Neural cell (in vitro differentiated cells): ENCODE results near the gene RAC2. TPM values are rescaled to one million over a fixed set of nuclear protein-coding genes. Genes with fewer than 3 reads are reported as not detected.

Experiments used
- H2AFZ ChIP-seq: fragments of 200-600, 300-800 bp; sonication (generic), shearing (Covaris generic); 2 replicates; pipeline ENCODE4 v1.6.0; 2014; ENCODE audit warnings: low read depth, mild to moderate bottlenecking, antibody characterized with exemption, low read length, moderate library complexity
- H3F3A ChIP-seq: fragments of 200-600 bp; shearing (Covaris generic); 2 replicates; pipeline ENCODE4 v1.6.1; 2016; ENCODE audit warnings: mild to moderate bottlenecking, moderate library complexity, mixed read lengths, antibody characterized with exemption, low read length; ENCODE audit not compliant: insufficient read depth, poor library complexity, severe bottlenecking
- H3K27ac ChIP-seq: fragments of 200-600, 300-800 bp; sonication (generic), shearing (Covaris generic); 2 replicates; pipeline ENCODE4 v1.5.1; 2014; ENCODE audit warnings: mild to moderate bottlenecking, low read length, moderate library complexity
- H3K27me3 ChIP-seq: fragments of 300-800, 200-600 bp; sonication (generic), shearing (Covaris generic); 2 replicates; pipeline ENCODE4 v1.6.0; 2014; ENCODE audit warnings: mild to moderate bottlenecking, low read depth, low read length, moderate library complexity; ENCODE audit not compliant: insufficient read depth
- H3K36me3 ChIP-seq: fragments of 300-800, 200-600 bp; sonication (generic), shearing (Covaris generic); 2 replicates; pipeline ENCODE4 v1.5.1; 2014; ENCODE audit warnings: mild to moderate bottlenecking, antibody characterized with exemption, low read length, moderate library complexity; ENCODE audit not compliant: insufficient read depth
- H3K4me2 ChIP-seq: fragments of 300-800, 200-600 bp; sonication (generic), shearing (Covaris generic); 2 replicates; pipeline ENCODE4 v1.6.0; 2014; ENCODE audit warnings: mild to moderate bottlenecking, low read length
- H3K4me3 ChIP-seq: fragments of 300-800, 200-600 bp; sonication (generic), shearing (Covaris generic); 2 replicates; pipeline ENCODE4 v1.5.1; 2014; ENCODE audit warnings: mild to moderate bottlenecking, low read length, moderate library complexity
- H3K79me2 ChIP-seq: fragments of 200-600 bp; shearing (Covaris generic); replicated peaks from 2 replicates; pipeline ENCODE4 v1.6.0; 2014; ENCODE audit warnings: mild to moderate bottlenecking, low read length, moderate library complexity; ENCODE audit not compliant: insufficient read depth
- H3K9ac ChIP-seq: fragments of 300-800, 200-600 bp; sonication (generic), shearing (Covaris generic); 2 replicates; pipeline ENCODE4 v1.6.1; 2016; ENCODE audit warnings: mild to moderate bottlenecking, low read length, mixed read lengths
- H3K9me2 ChIP-seq: fragments of 200-600 bp; shearing (Covaris generic); 2 replicates; pipeline ENCODE4 v1.6.1; 2016; ENCODE audit warnings: mild to moderate bottlenecking, low read length, mixed read lengths; ENCODE audit not compliant: insufficient read depth
- H3K9me3 ChIP-seq: fragments of 200-600, 300-800 bp; sonication (generic), shearing (Covaris generic); 2 replicates; pipeline ENCODE4 v1.6.1; 2016; ENCODE audit warnings: mild to moderate bottlenecking, mixed run types, low read length, moderate library complexity, mixed read lengths
- H4K20me1 ChIP-seq: fragments of 200-600 bp; shearing (Covaris generic); 2 replicates; pipeline ENCODE4 v1.6.1; 2016; ENCODE audit warnings: mild to moderate bottlenecking, mixed run types; ENCODE audit not compliant: insufficient read depth
- CTCF ChIP-seq: fragments of 450-650 bp; IDR thresholded peaks from 2 replicates; pipeline ENCODE4 v1.5.1; 2014; ENCODE audit warnings: antibody characterized with exemption, mild to moderate bottlenecking, moderate library complexity; ENCODE audit not compliant: poor library complexity, severe bottlenecking
- EP300 ChIP-seq: fragments of 450-650 bp; conservative IDR thresholded peaks from 2 replicates; pipeline ENCODE4 v1.6.1; 2014; ENCODE audit warnings: antibody characterized with exemption, mild to moderate bottlenecking, moderate library complexity; ENCODE audit not compliant: poor library complexity, severe bottlenecking
- EZH2 ChIP-seq: fragments of 200-600, 300-800 bp; shearing (Covaris generic), sonication (generic); IDR thresholded peaks from 2 replicates; pipeline ENCODE4 v1.6.1; 2014; ENCODE audit warnings: antibody characterized with exemption, low read length, borderline replicate concordance, mild to moderate bottlenecking; ENCODE audit not compliant: insufficient read depth, poor library complexity, severe bottlenecking
- MXI1 ChIP-seq: fragments of 450-650 bp; conservative IDR thresholded peaks from 2 replicates; pipeline ENCODE4 v1.6.1; 2014; ENCODE audit warnings: antibody characterized with exemption, mild to moderate bottlenecking; ENCODE audit not compliant: poor library complexity, severe bottlenecking
- POLR2AphosphoS5 ChIP-seq: IDR thresholded peaks from 2 replicates; pipeline ENCODE4 v1.6.1; 2012
- RAD21 ChIP-seq: fragments of 450-650 bp; conservative IDR thresholded peaks from 2 replicates; pipeline ENCODE4 v1.6.1; 2014; ENCODE audit warnings: antibody characterized with exemption, mild to moderate bottlenecking, moderate library complexity
- SMC3 ChIP-seq: fragments of 450-650 bp; conservative IDR thresholded peaks from 2 replicates; pipeline ENCODE4 v1.6.1; 2014; ENCODE audit warnings: antibody characterized with exemption, mild to moderate bottlenecking, moderate library complexity; ENCODE audit not compliant: poor library complexity
- TAF1 ChIP-seq: IDR thresholded peaks from 2 replicates; pipeline ENCODE4 v1.6.1; 2012; ENCODE audit warnings: low read depth
- polyA plus RNA-seq: library from polyadenylated mRNA; depleted of rRNA; stranded (reverse); fragments of >200 nt; gene quantifications from 2 replicates; pipeline ENCODE4 v1.2.3, GENCODE V29; 2014
- TF ChIP-seq, protein P1 (sequence below): IDR thresholded peaks from 2 replicates; pipeline ENCODE4 v1.6.1; 2012; ENCODE audit warnings: borderline replicate concordance

The RAC2 gene
- polyA plus RNA-seq, 1 donor from 2014 or later, result not detected

GRCh38 chr22:37229012-37229804 is 14.9 kb downstream of the RAC2 start:
- Histone ChIP-seq H2AFZ (no peak overlapping the region), H4K20me1 (no peaks in the 10 kb centered on the region), H3K4me2 (no peak overlapping the region), H3K4me3 (no peak overlapping the region), H3K79me2 (no peaks in the 10 kb centered on the region), H3K36me3 (no peaks in the 10 kb centered on the region), H3K27me3 (no peaks in the 10 kb centered on the region), H3K9me3 (no peaks in the 10 kb centered on the region), H3F3A (no peaks in the 10 kb centered on the region), H3K27ac (no peak overlapping the region), H3K9me2 (no peaks in the 10 kb centered on the region), H3K9ac (no peak overlapping the region)
- TF ChIP-seq SMC3 (no peak), EP300 (no peak), TAF1 (no peak), POLR2AphosphoS5 (no peak), MXI1 (no peak), RAD21 (no peak), CTCF (no peak), EZH2 (no peak)
- TF ChIP-seq, protein P1, sequence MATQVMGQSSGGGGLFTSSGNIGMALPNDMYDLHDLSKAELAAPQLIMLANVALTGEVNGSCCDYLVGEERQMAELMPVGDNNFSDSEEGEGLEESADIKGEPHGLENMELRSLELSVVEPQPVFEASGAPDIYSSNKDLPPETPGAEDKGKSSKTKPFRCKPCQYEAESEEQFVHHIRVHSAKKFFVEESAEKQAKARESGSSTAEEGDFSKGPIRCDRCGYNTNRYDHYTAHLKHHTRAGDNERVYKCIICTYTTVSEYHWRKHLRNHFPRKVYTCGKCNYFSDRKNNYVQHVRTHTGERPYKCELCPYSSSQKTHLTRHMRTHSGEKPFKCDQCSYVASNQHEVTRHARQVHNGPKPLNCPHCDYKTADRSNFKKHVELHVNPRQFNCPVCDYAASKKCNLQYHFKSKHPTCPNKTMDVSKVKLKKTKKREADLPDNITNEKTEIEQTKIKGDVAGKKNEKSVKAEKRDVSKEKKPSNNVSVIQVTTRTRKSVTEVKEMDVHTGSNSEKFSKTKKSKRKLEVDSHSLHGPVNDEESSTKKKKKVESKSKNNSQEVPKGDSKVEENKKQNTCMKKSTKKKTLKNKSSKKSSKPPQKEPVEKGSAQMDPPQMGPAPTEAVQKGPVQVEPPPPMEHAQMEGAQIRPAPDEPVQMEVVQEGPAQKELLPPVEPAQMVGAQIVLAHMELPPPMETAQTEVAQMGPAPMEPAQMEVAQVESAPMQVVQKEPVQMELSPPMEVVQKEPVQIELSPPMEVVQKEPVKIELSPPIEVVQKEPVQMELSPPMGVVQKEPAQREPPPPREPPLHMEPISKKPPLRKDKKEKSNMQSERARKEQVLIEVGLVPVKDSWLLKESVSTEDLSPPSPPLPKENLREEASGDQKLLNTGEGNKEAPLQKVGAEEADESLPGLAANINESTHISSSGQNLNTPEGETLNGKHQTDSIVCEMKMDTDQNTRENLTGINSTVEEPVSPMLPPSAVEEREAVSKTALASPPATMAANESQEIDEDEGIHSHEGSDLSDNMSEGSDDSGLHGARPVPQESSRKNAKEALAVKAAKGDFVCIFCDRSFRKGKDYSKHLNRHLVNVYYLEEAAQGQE, result no peak

GRCh38 chr22:37228106-37229011 is 15.7 kb downstream of the RAC2 start:
- Histone ChIP-seq H3K4me2 (no peak overlapping the region), H3K4me3 (no peak overlapping the region), H3K36me3 (no peaks in the 10 kb centered on the region), H3K79me2 (no peaks in the 10 kb centered on the region), H3K9ac (no peak overlapping the region), H2AFZ (no peak overlapping the region), H3F3A (no peaks in the 10 kb centered on the region), H3K27ac (no peak overlapping the region), H3K9me3 (no peaks in the 10 kb centered on the region), H4K20me1 (no peaks in the 10 kb centered on the region), H3K27me3 (no peaks in the 10 kb centered on the region), H3K9me2 (no peaks in the 10 kb centered on the region)
- TF ChIP-seq, protein P1, result no peak
